ENCODE measurements around the gene MED17.
"Not testable (repeated sequence)": the region's sequence is repeated elsewhere in the genome, so short reads cannot be mapped to it uniquely, and the experiment has no call there.

The MED17 gene

DNA sequence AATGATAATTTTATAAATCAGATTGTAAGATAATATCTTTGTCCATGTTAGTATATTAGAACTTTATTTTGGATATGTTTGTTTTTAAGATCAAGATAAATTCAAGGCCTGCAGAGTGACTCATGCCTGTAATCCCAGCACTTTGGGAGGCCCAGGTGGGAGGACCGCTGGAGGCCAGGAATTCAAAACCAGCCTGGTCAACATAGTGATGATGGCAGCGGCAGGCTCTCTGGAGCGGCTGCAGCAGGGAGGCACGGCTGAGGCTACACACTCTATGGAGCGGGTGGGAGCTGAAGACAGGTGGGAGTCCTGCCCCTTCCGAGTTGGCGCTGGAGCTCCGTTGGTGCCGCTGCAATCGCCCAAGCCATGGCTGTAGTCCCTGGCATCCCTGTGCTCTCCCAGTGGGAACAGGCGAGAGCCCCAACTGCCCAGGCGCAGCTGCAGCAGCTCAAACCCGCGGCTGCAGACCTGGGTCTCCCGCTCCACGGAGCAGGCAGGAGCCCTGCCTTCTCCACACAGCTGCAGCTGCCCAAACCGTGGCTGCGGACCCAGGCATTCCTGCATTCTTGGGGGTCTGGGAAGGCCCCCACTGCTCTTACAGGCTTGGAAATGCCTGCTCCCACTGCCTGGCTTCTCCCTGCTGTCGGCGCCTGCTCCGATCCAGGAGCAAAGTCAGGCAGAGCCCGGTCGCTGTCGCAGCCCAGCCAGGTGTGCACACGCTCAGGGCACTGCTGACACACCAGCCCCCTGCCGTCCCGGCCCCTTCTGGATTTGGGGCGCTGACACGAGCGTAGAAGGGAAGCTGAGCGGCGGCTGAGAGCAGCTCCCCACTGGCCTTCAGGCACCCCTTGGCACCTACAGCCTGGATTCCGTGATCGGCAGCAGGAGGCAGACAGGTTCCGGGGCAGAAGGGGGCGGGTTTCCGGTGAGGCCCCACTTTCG, 25.9 kb upstream of the MED17 start:
- no peak for DNase-seq (ENCODE audit: low read depth in 2 of 2)

- not testable (repeated sequence) for DNase-seq (ENCODE audit: low read depth in 2 of 2)
Observed at GRCh38 chr11:93759123-93759522, 25.0 kb upstream of the MED17 start.

- no peak for DNase-seq (ENCODE audit: low read depth in 2 of 2)
Observed at GRCh38 chr11:93761910-93762309, 22.2 kb upstream of the MED17 start.

GRCh38 chr11:93765551-93765950, 18.5 kb upstream of the MED17 start:
- DNase-seq (ENCODE audit: low read depth in 2 of 2): no peak

GRCh38 chr11:93766504-93766903, 17.6 kb upstream of the MED17 start:
- no peak for DNase-seq (ENCODE audit: low read depth in 2 of 2)

DNA sequence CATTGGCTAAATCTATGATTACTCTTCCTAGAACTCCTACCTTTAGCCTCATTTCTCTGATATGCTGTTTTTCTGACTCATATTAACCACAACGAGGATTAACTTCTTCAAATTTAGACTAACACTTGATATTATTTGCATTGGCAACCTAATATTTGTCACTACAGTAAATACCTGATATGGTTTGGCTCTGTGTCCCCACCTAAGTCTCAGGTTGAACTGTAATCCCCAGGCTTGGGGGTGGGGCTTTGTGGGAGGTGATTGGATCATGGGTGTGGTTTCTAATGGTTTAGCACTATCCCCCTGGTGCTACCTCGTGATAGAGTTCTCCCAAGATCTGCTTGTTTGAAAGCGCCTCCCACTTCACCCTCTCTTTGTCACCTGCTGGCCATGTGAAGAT, 17.1 kb upstream of the MED17 start:
- DNase-seq (ENCODE audit: low read depth in 2 of 2): no peak

GRCh38 chr11:93770160-93770559, 13.9 kb upstream of the MED17 start:
- DNase-seq (ENCODE audit: low read depth in 2 of 2): no peak

GRCh38 chr11:93772123-93772522, 12.0 kb upstream of the MED17 start:
- DNase-seq (ENCODE audit: low read depth in 2 of 2): no peak

- no peak for DNase-seq (ENCODE audit: low read depth in 2 of 2)
Observed at GRCh38 chr11:93773045-93773477, 11.0 kb upstream of the MED17 start.

DNA sequence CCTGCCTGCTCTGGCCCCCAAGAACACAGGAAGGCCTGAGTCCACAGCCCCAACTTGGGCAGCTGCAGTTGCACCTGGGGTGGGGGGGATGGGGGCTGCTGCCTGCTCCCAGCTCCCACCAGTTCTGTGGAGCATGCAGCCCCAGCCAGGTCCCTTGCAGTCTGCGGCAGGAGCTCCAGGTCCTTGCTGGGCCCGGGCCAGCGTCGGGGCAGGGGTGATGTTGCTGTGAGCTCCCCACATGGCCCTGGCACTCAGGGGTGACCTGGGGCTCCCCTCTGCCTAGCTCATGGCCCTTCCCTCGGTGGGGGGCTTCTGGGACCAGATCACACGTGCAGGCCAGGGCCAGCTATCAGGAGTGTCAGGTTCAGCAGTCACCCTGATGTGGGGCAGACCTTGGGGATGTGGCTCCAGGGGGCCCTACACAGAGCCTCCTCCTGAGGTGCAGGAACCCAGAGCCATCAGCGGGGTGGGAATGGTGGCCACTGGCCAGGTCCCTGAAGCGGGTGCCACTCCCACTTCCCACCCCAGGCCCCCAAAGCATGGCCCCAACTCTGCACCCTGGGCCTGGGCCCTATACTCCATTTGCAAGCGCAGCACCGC, 10.4 kb upstream of the MED17 start:
- no peak for DNase-seq (ENCODE audit: low read depth in 2 of 2)

- not testable (repeated sequence) for DNase-seq (ENCODE audit: low read depth in 2 of 2)
Observed at GRCh38 chr11:93774560-93774959, 9.5 kb upstream of the MED17 start.

- DNase-seq (ENCODE audit: low read depth in 2 of 2): no peak
Observed at GRCh38 chr11:93775289-93775688, 8.8 kb upstream of the MED17 start.

- DNase-seq (ENCODE audit: low read depth in 2 of 2): no peak
Observed at GRCh38 chr11:93783362-93783761, 720 bp upstream of the MED17 start.

DNA sequence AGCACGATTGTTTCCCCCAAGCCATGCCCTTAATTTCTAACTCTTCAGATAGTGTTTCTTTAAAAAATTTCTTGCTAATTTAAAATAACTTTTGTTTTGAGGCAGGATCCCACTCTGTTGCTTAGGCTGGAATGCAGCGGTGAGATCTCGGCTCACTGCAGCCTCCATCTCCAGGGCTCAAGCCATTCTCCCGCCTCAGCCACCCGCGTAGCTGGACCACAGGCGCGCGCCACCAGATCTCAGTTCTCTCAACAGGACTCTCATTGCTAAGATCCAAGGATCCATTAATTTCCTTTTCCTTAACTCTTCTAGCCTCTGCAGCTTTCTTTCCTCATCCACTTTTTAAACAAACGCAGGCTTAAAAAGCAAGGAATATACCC, 327 bp upstream of the MED17 start:
- DNase-seq (ENCODE audit: low read depth in 2 of 2): no peak

- no peak for DNase-seq (ENCODE audit: low read depth in 2 of 2)
Observed at GRCh38 chr11:93784935-93785360, 866 bp downstream of the MED17 start.

DNA sequence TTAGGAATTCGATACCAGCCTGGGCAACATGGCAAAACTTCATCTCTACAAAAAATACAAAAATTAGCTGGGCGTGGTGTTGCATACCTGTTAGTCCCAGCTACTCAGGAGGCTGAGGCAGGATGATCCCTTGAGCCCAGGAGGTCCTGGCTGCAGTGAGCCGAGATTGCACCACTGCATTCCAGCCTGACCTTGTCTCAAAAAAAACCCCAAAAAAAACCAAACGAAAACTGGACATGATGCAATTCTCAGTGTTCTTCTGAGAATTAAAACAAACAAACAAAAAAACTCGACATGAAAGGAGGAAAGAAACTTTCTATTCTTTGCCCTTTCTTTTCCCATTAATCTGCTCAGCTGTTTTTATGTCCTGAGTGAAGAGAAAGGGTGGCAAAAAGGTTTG, 7.4 kb downstream of the MED17 start:
- no peak for DNase-seq (ENCODE audit: low read depth in 2 of 2)

DNA sequence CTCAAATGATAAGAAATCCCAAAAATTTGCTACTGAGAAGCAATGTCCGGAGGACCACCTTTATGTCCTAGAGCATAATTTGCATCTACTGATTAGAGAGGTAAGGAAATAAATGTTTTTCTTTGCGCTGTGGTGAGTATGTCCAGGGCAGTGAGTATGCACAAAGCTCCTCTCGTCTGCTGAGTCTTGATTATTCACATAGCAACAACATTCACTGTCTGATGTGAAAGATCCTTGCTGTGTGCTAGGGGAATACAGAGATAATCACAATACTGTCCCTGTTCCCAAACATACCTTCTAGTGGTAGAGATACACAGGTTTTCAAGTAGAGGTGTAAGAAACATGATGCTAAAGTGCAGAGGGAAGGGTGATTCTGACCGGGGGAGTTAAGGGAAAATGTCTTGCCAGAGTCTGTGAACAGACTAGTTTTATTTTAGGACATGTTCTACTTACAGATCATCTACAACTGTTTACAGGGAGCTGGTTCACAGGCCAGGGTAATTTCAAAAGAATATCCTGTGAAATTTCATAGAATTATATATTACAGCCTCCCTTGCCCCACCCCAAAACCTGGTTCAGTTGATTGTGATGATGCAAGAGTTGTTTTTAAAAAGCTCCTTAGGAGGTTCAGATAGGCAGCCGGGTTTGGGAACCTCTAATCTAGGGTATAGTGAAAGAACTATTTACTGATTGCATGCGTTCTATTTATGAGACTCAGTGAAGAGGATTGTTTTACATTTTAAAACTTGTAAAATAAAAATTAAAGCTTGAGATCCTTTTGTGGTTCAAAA, 12.6 kb downstream of the MED17 start:
- no peak for DNase-seq (ENCODE audit: low read depth in 2 of 2)

DNA sequence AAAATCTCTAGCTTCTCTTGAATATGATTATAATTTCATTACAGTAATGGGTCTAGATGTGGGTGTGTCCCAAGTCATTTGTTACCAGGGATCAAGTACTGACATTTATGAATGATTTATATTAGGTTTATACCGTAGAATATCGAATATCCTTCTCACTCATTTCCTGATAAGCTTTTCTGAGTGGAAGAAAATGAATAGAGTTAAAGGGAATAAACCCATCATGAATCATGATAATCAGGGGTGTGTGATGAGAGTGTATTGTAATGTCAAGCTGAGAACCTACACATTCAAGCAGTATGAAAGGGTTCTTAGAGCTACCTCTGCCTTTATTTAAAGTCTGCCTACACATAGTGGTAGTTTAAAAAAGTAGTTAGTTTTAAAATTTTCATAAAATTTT, 17.3 kb downstream of the MED17 start:
- no peak for DNase-seq (ENCODE audit: low read depth in 2 of 2)

- no peak for DNase-seq (ENCODE audit: low read depth in 2 of 2)
Observed at GRCh38 chr11:93804879-93805278, 20.8 kb downstream of the MED17 start.

DNA sequence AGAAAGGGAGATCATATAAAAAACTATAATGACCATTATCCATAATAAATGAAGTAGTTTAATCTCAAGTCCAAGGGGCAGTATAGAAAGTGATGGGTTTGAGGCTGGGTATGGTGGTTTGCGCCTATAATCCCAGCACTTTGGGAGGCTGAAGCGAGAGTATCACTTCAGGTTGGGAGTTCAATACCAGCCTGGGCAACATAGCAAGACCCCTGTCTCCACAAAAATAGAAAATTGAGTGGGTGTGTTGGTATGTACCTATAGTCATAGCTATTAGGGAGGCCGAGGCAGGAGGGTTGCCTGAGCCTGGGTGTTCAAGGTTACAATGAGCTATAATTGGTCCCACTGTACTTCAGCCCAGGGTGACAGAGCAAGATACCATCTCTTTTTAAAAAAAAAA, 23.9 kb downstream of the MED17 start:
- no peak for DNase-seq (ENCODE audit: low read depth in 2 of 2)

DNA sequence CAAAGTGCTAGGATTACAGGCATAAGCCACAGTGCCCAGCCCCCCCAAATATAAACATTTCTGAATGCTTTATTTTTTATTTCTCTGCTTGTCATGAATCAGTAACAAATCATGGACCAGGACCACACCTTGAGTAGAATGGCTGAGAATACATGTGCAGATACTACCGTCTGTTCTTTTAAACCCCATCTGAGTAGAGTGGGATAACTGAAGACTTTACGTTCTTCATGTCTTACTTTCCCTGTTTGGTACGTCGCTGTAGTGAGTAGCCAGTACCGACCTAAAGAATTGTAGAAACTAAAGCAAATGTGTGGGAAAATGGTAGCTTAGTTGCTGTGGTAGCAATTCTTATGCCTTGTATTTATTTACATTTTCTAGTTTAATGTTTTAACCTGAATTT, 29.9 kb downstream of the MED17 start:
- DNase-seq (ENCODE audit: low read depth in 2 of 2): no peak

GRCh38 chr11:93814966-93815633, 31.0 kb downstream of the MED17 start:
- no peak for DNase-seq (ENCODE audit: low read depth in 2 of 2)

Measured in fibroblast of skin of left quadriceps (primary cell).